HT-29 (cell line): ENCODE data around the gene TAS1R1. TPM values are rescaled to one million over a fixed set of nuclear protein-coding genes. Genes with fewer than 3 reads are reported as not detected.
A peak's percentile ranks its signal among the peaks of the same experiment; 100 is the strongest.

Experiments used
- DNase-seq: peaks from one replicate; pipeline ENCODE4 v3.0.0-alpha.2; 2015; ENCODE audit warnings: low spot score
- total RNA-seq: library from RNA; depleted of rRNA; stranded (reverse); fragments of >200 nt; shearing (Covaris generic); gene quantifications from 2 replicates; pipeline ENCODE4 v1.2.3, GENCODE V29; 2014

The TAS1R1 gene
- total RNA-seq, 1 experiment from 2014 or later: not detected

GRCh38 chr1:6603238-6603914, 48.3 kb downstream of the TAS1R1 start:
- DNase-seq: peak; percentile 75

- peak; percentile 69 for DNase-seq
Measured at GRCh38 chr1:6603915-6604558, 48.9 kb downstream of the TAS1R1 start.

GRCh38 chr1:6612641-6613360, 57.7 kb downstream of the TAS1R1 start:
- DNase-seq: peak; percentile 71

GRCh38 chr1:6613361-6614018, 58.4 kb downstream of the TAS1R1 start, which contains the start of gene PHF13:
TSS of gene PHF13 (plus strand) at chr1:6613731. CDS start at chr1:6614067, 336 bp downstream.
- DNase-seq: peak; percentile 99

GRCh38 chr1:6614019-6614928, 59.2 kb downstream of the TAS1R1 start:
- no peak for DNase-seq

- DNase-seq: no peak
Measured at GRCh38 chr1:6614929-6615785, 60.0 kb downstream of the TAS1R1 start.

- DNase-seq: no peak
Measured at GRCh38 chr1:6619045-6619444, 63.9 kb downstream of the TAS1R1 start.

GRCh38 chr1:6621429-6622391, 66.6 kb downstream of the TAS1R1 start:
- no peak for DNase-seq

- DNase-seq: no peak
Measured at GRCh38 chr1:6622396-6623152, 67.5 kb downstream of the TAS1R1 start.

GRCh38 chr1:6623269-6623965, 68.3 kb downstream of the TAS1R1 start:
- no peak for DNase-seq

- DNase-seq: peak; percentile 87
Measured at GRCh38 chr1:6624710-6625583, 69.8 kb downstream of the TAS1R1 start, which contains the start of gene THAP3. TSS of gene THAP3 (plus strand) at chr1:6624868. CDS start at chr1:6625219, 351 bp downstream.

GRCh38 chr1:6625584-6626149, 70.6 kb downstream of the TAS1R1 start:
- peak; percentile 26 for DNase-seq

GRCh38 chr1:6627031-6627430, 71.9 kb downstream of the TAS1R1 start:
- DNase-seq: no peak

GRCh38 chr1:6627841-6628545, 72.9 kb downstream of the TAS1R1 start:
- no peak for DNase-seq

- no peak for DNase-seq
Measured at GRCh38 chr1:6628971-6629479, 73.9 kb downstream of the TAS1R1 start.
